HT1080 (cell line): ENCODE data around the gene JMJD1C. TPM values are rescaled to one million over a fixed set of nuclear protein-coding genes. Genes with fewer than 3 reads are reported as not detected.

Source experiments
- DNase-seq: peaks from one replicate; pipeline ENCODE4 v3.0.0-alpha.2; 2015; ENCODE audit warnings: low read depth
- total RNA-seq: library from RNA; depleted of rRNA; stranded (reverse); fragments of >200 nt; shearing (Covaris generic); gene quantifications from 2 replicates; pipeline ENCODE4 v1.2.3, GENCODE V29; 2014

Gene JMJD1C
- total RNA-seq, 1 experiment from 2014 or later, result 43.9 TPM

GRCh38 chr10:63437116-63437949, 28.4 kb downstream of the JMJD1C start:
- DNase-seq, result no peak

DNA sequence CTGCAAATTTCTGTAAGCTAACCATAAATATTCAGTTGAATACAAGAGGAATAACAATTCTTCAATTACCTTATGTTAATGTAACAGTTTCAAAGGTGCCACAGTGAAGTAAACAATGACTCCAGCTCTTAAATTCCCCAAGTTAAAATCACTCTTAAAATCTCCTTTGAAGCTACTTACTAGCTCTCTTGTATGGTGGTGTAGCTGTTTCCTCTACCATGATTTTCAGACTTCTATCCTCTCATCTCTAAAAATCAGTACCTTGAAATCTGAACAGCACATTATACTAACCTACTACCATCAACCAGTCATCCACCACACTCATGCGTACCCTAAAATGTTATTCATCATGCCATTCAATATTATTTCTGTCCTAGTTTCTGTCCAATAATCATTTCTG, 29.6 kb downstream of the JMJD1C start:
- no peak for DNase-seq

- no peak for DNase-seq
Measured at GRCh38 chr10:63434866-63435854, 30.6 kb downstream of the JMJD1C start.

- peak; percentile 66 for DNase-seq
Measured at GRCh38 chr10:63431962-63432797, 33.6 kb downstream of the JMJD1C start.

- no peak for DNase-seq
Measured at GRCh38 chr10:63430999-63431356, 34.8 kb downstream of the JMJD1C start.

DNA sequence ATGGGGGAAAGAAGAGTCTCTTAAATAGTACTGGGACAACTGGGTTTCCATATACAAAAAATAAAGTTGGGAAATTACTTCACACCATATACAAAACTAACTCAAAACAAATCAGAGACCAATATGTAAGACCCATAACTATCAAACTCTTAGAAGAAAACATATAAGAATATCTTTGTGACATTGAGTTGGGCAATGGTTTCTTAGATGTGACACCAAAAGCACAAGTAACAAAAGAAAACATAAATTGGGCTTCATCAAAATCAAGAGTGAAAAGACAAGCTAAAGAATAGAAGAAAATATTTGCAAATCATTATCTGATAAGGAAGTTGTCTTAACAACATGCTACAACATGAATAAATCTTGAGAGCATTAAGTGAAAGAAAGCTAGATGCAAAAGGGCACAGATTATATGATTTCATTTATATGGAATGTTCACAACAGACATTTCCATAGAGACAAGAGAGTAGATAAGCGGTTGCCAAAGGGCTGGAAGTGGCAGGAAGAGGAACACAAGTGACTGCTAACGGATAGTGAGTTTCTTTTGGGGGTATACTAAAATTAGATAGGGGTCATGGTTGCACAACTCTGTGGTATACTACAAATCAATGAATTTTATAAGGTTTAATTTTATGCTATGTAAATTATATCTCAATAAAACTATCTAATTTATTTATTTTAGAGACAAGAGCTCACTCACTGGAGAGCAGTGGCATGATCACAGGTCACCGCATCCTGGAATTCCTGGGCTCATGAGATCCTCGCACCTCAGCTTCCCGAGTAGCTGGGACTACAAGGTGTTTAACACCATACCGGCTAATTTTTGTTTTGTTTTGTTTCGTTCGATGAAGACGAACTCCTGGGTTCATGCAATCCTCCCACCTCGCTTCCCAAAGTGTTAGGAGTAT, 35.4 kb downstream of the JMJD1C start:
- DNase-seq, result peak; percentile 43

- no peak for DNase-seq
Measured at GRCh38 chr10:63429281-63429680, 36.5 kb downstream of the JMJD1C start.

- no peak for DNase-seq
Measured at GRCh38 chr10:63427013-63427412, 38.8 kb downstream of the JMJD1C start.

DNA sequence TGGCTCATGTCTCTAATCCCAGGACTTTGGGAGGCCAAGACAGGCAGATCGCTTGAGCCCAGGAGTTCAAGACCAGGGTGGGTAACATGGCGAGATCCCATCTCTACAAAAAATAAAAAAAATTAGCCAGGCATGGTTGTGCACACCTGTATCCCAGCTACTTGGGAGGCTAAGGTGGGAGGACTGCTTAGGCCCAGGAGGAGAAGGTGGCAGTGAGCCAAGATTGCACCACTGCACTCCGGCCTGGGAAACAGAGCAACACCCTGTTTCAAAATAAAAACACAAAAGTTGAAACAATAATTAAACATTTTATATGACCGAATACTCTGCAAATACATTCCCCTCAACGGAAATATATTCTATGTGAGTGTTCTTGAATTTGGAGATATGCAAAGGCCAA, 40.3 kb downstream of the JMJD1C start:
- no peak for DNase-seq

GRCh38 chr10:63424576-63424975, 41.2 kb downstream of the JMJD1C start:
- no peak for DNase-seq

DNA sequence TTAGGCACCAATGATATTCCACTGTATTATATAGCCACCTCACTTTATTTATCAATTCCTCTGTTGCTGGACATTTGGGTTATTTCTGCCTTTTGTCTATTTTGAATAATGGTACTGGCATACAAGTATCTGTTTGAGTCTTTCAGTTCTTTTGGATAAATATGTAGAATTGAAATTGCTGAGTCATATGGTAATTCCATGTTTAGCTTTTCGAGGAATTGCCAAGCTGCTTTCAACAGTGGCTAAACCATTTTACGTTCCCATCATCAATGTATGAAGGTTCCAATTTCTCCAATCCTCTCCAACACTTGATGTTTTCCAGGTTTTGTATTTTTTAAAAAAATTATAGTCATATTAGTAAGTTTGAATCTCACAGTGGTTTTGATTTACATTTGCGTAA, 42.3 kb downstream of the JMJD1C start:
- no peak for DNase-seq

DNA sequence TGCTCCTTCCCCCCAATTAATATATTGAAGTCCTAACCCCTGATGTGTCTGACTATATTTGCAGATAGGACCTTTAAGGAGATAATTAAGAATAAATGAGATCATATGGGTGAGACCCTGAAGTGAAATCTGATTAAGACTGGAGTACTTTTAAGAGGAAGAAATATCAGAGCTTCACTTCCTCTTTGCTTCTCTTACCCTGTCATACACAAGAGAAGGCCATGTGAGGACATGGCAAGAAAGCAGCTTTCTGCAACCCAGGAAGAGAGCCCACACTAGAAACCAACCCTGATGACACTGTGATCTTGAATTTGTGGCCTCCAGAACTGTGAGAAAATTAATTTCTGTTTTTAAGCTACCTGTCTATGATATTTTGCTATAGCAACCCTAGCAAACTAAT, 44.2 kb downstream of the JMJD1C start:
- DNase-seq, result no peak

DNA sequence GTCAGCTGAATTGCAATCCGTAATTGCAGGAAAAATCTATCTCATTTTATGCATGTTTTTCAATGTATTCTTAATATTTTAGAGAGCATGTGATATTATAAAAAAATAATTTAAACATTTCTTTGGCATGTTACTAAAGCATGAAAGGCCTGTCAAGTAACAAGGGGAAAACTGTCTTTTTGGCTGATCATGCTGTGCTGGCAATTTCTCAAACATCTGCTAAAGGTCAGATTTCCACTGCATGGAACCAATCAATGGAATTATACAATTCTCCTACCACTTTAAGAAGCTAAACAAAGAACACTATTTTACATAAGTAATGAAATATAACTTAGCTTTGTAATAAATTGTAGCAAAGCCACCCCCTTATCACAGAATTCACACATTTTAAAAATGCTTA, 49.4 kb downstream of the JMJD1C start:
- DNase-seq, result no peak

DNA sequence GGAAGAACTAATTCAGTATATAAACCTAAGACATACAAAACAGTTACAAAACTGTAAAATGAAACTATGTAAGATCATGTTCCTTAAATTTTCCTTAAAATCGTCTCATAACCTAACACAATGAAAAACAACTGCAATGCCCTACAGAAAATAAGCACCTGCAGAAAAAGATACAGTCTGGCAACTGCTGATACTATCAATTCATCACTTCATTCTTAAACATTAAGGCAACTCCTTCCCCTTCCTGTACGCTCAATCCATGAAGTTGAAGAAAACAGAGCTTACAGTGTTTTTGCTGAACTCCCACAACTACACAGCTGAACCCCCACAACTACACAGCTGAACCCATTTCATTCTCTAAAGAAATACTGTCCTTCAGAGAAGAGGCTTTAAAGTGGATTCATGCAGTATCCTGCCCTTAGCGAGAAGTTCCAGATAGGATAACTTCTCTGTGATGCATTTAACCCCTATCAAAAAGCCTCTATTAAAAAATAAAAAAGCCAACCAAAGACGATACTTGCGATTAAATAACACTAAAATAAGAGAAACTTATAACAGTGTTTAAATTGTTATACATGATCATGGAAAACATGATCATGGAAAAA, 50.0 kb downstream of the JMJD1C start:
- no peak for DNase-seq

- DNase-seq, result peak; percentile 63
Measured at GRCh38 chr10:63414481-63415260, 51.1 kb downstream of the JMJD1C start.

- DNase-seq, result no peak
Measured at GRCh38 chr10:63413429-63413828, 52.3 kb downstream of the JMJD1C start.

GRCh38 chr10:63412304-63412703, 53.5 kb downstream of the JMJD1C start:
- DNase-seq, result no peak

DNA sequence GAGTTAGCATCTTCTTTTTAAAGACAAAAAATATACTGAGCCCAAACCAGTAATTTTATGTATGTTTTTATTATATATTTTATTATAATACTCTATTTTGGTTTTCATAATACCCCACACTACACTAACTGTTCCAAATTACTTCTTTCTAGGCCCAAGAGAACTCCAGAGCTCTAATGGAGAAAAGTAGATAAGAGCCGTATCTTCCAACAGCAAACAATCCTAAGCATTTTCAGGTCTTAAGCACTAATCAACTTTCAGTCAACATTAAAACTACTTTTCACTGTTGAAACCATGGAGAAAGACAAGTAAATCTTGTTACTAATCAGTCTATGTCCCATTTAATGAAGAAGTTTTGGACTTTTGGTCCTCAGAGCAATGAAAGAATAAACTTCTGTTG, 55.1 kb downstream of the JMJD1C start:
- DNase-seq, result no peak

DNA sequence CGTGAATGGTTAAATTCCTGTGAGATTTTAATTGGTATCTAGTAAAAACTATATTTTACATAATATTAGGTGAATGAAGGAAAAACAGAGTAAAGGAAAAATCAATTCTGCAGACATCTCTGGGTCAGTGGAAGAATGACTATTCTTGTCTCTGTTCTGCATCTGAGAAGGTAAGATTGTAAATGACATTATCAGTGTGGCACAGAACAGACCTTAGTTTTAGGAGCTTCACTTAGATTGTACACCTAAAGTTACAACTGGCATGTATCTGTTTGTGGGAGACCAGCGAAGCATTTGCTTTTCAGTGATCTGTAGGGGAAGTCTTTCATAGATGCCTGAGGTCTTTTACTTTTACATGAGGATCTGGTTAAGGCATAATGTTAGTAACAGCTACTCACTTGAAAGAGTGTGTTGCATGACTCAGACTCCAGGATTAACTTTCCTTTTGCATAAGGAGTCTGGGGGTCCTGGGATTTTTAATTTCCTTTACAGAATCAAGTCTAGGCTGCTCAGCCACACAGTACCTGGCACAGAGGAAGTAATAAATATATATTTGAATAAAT, 56.2 kb downstream of the JMJD1C start:
- DNase-seq, result peak; percentile 60
